C4-2B (cell line): ENCODE results near the gene C11orf54.

Experiments used
- H3K27ac ChIP-seq: fragments of 450-650 bp; 2 replicates; pipeline ENCODE4 v1.5.1; 2017
- CTCF ChIP-seq: fragments of 450-650 bp; conservative IDR thresholded peaks from 2 replicates; pipeline ENCODE4 v1.5.1; 2017; ENCODE audit warnings: mild to moderate bottlenecking
- ZFX ChIP-seq: fragments of 450-650 bp; IDR thresholded peaks from 2 replicates; pipeline ENCODE4 v1.6.1; 2017

The C11orf54 gene

DNA sequence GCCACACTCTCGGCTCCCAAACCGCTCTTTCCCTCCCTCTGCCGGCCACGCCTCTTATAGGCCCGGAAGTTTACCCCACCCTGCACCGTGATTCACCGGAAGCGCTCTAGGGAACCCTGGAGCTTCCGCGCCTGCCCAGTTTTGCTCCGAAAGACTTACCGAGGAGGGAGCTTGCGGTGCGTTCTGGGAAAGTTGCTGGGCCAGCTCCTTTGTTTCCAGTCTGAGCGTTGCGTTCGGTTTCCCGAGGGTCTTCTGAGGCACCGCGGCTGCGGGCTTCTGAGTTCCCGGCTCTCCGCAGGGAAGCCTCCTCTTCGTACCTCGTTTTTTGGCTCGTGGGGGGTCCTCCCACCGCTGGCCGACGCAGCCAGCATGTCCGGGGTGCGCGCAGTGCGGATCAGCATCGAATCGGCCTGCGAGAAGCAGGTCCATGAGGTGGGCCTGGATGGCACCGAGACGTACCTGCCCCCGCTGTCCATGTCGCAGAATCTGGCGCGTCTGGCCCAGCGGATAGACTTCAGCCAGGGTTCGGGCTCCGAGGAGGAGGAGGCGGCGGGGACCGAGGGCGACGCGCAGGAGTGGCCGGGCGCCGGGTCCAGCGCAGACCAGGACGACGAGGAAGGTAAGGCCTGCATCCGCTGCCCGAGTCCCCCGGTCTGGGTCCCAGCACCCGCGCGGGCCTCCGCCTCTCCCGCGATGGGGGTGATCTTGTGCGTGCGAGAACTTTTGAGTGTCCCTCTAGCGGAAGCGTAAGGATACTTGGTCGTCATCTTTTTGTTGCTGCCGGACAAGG lies 42.9 kb downstream of the C11orf54 start, which contains the start of gene MED17:
Gene MED17 (plus strand): TSS at position 138 of the 790 bp plus-strand sequence. CDS start 232 bp downstream, at position 370.
- H3K27ac ChIP-seq: peak within 1 kb of the TSS; percentile 98
- TF ChIP-seq CTCF (peak; percentile 51), ZFX (peak; percentile 93)

DNA sequence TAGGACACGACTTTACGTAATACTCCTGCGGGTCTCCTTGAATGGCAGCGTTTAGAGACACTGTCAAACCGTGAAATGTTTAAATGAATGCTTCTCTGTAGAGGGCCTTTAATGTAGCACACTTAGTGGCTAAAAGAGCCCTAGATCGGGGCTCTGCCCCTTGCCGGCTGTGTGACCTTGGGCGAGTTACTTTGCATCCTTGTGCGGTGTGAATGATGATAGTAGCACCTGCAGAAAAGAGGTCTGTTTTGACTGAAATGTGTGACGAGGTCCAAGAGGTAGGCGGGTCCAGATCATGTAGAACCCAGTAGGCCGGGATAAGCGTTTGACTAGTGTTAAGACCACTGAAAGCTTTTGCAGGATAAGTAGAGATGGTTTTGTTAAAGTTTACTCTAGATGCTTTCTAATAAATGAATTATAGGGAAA lies 43.5 kb downstream of the C11orf54 start:
- no peak for TF ChIP-seq ZFX
- TF ChIP-seq CTCF: peak; percentile 21

DNA sequence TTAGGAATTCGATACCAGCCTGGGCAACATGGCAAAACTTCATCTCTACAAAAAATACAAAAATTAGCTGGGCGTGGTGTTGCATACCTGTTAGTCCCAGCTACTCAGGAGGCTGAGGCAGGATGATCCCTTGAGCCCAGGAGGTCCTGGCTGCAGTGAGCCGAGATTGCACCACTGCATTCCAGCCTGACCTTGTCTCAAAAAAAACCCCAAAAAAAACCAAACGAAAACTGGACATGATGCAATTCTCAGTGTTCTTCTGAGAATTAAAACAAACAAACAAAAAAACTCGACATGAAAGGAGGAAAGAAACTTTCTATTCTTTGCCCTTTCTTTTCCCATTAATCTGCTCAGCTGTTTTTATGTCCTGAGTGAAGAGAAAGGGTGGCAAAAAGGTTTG lies 50.0 kb downstream of the C11orf54 start:
- no peak overlapping the region for H3K27ac ChIP-seq
- TF ChIP-seq ZFX: no peak
- no peak for TF ChIP-seq CTCF

More for the DNA sequence above, 43.5 kb downstream of the C11orf54 start:
- peak overlapping the region; percentile 98 for H3K27ac ChIP-seq

DNA sequence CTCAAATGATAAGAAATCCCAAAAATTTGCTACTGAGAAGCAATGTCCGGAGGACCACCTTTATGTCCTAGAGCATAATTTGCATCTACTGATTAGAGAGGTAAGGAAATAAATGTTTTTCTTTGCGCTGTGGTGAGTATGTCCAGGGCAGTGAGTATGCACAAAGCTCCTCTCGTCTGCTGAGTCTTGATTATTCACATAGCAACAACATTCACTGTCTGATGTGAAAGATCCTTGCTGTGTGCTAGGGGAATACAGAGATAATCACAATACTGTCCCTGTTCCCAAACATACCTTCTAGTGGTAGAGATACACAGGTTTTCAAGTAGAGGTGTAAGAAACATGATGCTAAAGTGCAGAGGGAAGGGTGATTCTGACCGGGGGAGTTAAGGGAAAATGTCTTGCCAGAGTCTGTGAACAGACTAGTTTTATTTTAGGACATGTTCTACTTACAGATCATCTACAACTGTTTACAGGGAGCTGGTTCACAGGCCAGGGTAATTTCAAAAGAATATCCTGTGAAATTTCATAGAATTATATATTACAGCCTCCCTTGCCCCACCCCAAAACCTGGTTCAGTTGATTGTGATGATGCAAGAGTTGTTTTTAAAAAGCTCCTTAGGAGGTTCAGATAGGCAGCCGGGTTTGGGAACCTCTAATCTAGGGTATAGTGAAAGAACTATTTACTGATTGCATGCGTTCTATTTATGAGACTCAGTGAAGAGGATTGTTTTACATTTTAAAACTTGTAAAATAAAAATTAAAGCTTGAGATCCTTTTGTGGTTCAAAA lies 55.2 kb downstream of the C11orf54 start:
- TF ChIP-seq CTCF (no peak), ZFX (no peak)
- H3K27ac ChIP-seq: no peak overlapping the region

DNA sequence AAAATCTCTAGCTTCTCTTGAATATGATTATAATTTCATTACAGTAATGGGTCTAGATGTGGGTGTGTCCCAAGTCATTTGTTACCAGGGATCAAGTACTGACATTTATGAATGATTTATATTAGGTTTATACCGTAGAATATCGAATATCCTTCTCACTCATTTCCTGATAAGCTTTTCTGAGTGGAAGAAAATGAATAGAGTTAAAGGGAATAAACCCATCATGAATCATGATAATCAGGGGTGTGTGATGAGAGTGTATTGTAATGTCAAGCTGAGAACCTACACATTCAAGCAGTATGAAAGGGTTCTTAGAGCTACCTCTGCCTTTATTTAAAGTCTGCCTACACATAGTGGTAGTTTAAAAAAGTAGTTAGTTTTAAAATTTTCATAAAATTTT lies 59.9 kb downstream of the C11orf54 start:
- no peak for TF ChIP-seq ZFX
- TF ChIP-seq CTCF: no peak
- H3K27ac ChIP-seq: no peak overlapping the region

- H3K27ac ChIP-seq: no peak overlapping the region
- TF ChIP-seq CTCF: no peak
- no peak for TF ChIP-seq ZFX
These were observed 63.4 kb downstream of the C11orf54 start for GRCh38 chr11:93804879-93805278.

DNA sequence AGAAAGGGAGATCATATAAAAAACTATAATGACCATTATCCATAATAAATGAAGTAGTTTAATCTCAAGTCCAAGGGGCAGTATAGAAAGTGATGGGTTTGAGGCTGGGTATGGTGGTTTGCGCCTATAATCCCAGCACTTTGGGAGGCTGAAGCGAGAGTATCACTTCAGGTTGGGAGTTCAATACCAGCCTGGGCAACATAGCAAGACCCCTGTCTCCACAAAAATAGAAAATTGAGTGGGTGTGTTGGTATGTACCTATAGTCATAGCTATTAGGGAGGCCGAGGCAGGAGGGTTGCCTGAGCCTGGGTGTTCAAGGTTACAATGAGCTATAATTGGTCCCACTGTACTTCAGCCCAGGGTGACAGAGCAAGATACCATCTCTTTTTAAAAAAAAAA lies 66.5 kb downstream of the C11orf54 start:
- no peak for TF ChIP-seq CTCF
- no peak for TF ChIP-seq ZFX
- no peak overlapping the region for H3K27ac ChIP-seq
